AG09319 (cell line): Measurements from ENCODE around the gene SPATA31C1.

Experiments
- DNase-seq: peaks from one replicate; pipeline ENCODE4 v3.0.0-alpha.2; 2010; ENCODE audit warnings: low read depth; ENCODE audit errors: extremely low read depth
- CTCF ChIP-seq: IDR thresholded peaks from 2 replicates; pipeline ENCODE4 v1.5.1; 2011; ENCODE audit warnings: low read depth, mild to moderate bottlenecking, inconsistent platforms, low read length, moderate library complexity

The SPATA31C1 gene

GRCh38 chr9:87973122-87973521 is 55.4 kb downstream of the SPATA31C1 start:
- no peak for DNase-seq
- no peak for TF ChIP-seq CTCF
